A673 (cell line): ENCODE measurements around the gene NRL. TPM values are rescaled to one million over a fixed set of nuclear protein-coding genes. Genes with fewer than 3 reads are reported as not detected.
A peak's percentile ranks its signal among the peaks of the same experiment; 100 is the strongest.

Experiments used
- BruUV-seq: library from RNA; stranded (reverse); fragments of 400-500 nt; replicated peaks from 2 replicates; lab custom pipeline; 2021; lab: Mats Ljungman, UMichigan
- CTCF ChIA-PET: fragments of 300-600 bp; sonication (Branson Sonifier 250); formaldehyde crosslinking; loops from one replicate; lab custom pipeline; 2022; ENCODE audit warnings: antibody characterized with exemption; lab: Charles Lee
- POLR2A ChIA-PET: fragments of 300-600 bp; sonication (Branson Sonifier 250); formaldehyde crosslinking; loops from one replicate; lab custom pipeline; 2022; ENCODE audit warnings: antibody characterized with exemption; ENCODE audit not compliant: low non-redundant PET; lab: Charles Lee
- DNase-seq: peaks from one replicate; pipeline ENCODE4 v3.0.0-alpha.2; 2015; ENCODE audit warnings: low spot score
- H3K27ac ChIP-seq: fragments of 200-600 bp; sonication (generic); 2 replicates; pipeline ENCODE4 v1.5.1; 2016; ENCODE audit warnings: mixed run types, low read depth, mild to moderate bottlenecking, mixed read lengths, antibody characterized with exemption, low read length; ENCODE audit not compliant: poor library complexity, severe bottlenecking
- H3K27me3 ChIP-seq: fragments of 200-600 bp; sonication (generic); replicated peaks from 2 replicates; pipeline ENCODE4 v1.6.1; 2017; ENCODE audit warnings: mixed run types, low read depth, mild to moderate bottlenecking, mixed read lengths, antibody characterized with exemption, low read length; ENCODE audit not compliant: insufficient read depth, poor library complexity
- H3K36me3 ChIP-seq: fragments of 200-600 bp; sonication (generic); 2 replicates; pipeline ENCODE4 v1.6.1; 2016; ENCODE audit warnings: mixed run types, mild to moderate bottlenecking, mixed read lengths, antibody characterized with exemption, low read length; ENCODE audit not compliant: insufficient read depth, poor library complexity, severe bottlenecking
- H3K4me1 ChIP-seq: fragments of 200-600 bp; sonication (generic); 2 replicates; pipeline ENCODE4 v1.6.1; 2017; ENCODE audit warnings: mixed run types, mild to moderate bottlenecking, mixed read lengths, antibody characterized with exemption, low read length; ENCODE audit not compliant: insufficient read depth, poor library complexity, severe bottlenecking
- H3K4me3 ChIP-seq: fragments of 200-600 bp; sonication (generic); 2 replicates; pipeline ENCODE4 v1.5.1; 2016; ENCODE audit warnings: low read depth, mixed run types, mild to moderate bottlenecking, mixed read lengths, low read length; ENCODE audit not compliant: poor library complexity, severe bottlenecking
- H3K9me3 ChIP-seq: fragments of 200-600 bp; sonication (generic); 2 replicates; pipeline ENCODE4 v1.6.1; 2016; ENCODE audit warnings: mixed run types, low read depth, mild to moderate bottlenecking, mixed read lengths, antibody characterized with exemption, low read length; ENCODE audit not compliant: poor library complexity, severe bottlenecking
- EZH2 ChIP-seq: fragments of 200-600 bp; sonication (generic); IDR thresholded peaks from 2 replicates; pipeline ENCODE4 v1.6.1; 2017; ENCODE audit warnings: borderline replicate concordance, low read depth, mild to moderate bottlenecking, mixed read lengths, antibody characterized with exemption, low read length; ENCODE audit not compliant: poor library complexity, severe bottlenecking
- intact Hi-C: fragments of 100-400 bp; cut with micrococcal nuclease; formaldehyde crosslinking; loops from one replicate; pipeline ENCODE4 v1.10.0; 2022; ENCODE audit not compliant: unreplicated experiment
- total RNA-seq: library from RNA; stranded (reverse); gene quantifications from 2 replicates; pipeline ENCODE4 v1.2.3, GENCODE V29; 2021
- TF ChIP-seq, protein P1 (sequence below): fragments of 300-800, 200-600 bp; sonication (generic); conservative IDR thresholded peaks from 2 replicates; pipeline ENCODE4 v1.5.1; 2017; ENCODE audit warnings: low read depth, mild to moderate bottlenecking, antibody characterized with exemption, low read length, moderate library complexity, mixed read lengths

NRL gene
- total RNA-seq, 1 experiment from 2014 or later = 1.9 TPM

DNA sequence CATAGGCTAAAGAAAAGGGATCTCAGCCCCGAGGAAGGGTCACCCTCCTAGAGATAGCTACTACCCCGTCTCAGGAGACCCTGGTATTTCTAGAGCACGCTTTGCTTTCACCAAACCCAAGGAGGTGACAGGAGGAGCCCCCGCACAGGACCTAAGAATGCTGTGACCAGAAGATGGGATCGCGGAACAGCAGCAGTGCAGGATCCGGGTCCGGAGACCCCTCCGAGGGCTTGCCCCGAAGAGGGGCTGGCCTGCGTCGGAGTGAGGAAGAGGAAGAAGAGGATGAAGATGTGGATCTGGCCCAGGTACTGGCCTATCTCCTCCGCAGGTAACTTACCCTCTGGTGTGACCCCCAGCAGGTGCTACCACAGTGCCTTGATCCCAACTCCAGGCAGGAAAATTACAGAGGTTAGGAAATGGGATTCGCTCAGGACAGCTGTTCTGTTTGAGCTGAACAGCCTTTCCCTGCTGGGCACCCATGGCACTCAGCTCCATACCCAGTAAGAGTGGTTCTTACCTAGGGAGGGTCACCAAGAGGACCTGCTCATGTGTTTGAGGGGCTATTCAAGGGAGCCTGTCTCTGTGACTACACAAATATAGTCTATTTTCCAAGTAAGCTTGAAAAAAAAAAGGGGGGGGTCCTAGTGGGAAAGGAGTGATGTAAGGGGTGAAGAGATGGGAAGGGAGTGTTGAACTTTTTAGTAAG, 826 bp upstream of the NRL start:
- POLR2A ChIA-PET = interaction anchor here (0.6 to 2.0 kb wide), 4 partner anchors 15 to 31 kb away, joined by 3 to 13 read pairs (median 3); partner anchors contain the start of genes EMC9, PCK2 and PSME2
- no peaks in the 10 kb centered on the region for H3K27me3 ChIP-seq
- intact Hi-C loops = loop anchor here (2.0 kb wide), 1 partner anchor 25 kb away; the partner anchor contains the start of gene EMC9
- BruUV-seq = no TSS peak
- H3K4me3 ChIP-seq = peak overlapping the region; percentile 82
- H3K9me3 ChIP-seq = no peaks in the 10 kb centered on the region
- peaks cover 14% of the 10 kb centered on the region for H3K4me1 ChIP-seq
- CTCF ChIA-PET = interaction anchor here (1.2 kb wide), 1 partner anchor 57 kb away, joined by 3 read pairs; no protein-coding TSS in a partner anchor
- no peak for TF ChIP-seq EZH2
- TF ChIP-seq, protein P1, sequence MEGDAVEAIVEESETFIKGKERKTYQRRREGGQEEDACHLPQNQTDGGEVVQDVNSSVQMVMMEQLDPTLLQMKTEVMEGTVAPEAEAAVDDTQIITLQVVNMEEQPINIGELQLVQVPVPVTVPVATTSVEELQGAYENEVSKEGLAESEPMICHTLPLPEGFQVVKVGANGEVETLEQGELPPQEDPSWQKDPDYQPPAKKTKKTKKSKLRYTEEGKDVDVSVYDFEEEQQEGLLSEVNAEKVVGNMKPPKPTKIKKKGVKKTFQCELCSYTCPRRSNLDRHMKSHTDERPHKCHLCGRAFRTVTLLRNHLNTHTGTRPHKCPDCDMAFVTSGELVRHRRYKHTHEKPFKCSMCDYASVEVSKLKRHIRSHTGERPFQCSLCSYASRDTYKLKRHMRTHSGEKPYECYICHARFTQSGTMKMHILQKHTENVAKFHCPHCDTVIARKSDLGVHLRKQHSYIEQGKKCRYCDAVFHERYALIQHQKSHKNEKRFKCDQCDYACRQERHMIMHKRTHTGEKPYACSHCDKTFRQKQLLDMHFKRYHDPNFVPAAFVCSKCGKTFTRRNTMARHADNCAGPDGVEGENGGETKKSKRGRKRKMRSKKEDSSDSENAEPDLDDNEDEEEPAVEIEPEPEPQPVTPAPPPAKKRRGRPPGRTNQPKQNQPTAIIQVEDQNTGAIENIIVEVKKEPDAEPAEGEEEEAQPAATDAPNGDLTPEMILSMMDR = no peak
- no peak for DNase-seq
- peak overlapping the region; percentile 99 for H3K27ac ChIP-seq
- H3K36me3 ChIP-seq = peaks cover 26% of the 10 kb centered on the region

DNA sequence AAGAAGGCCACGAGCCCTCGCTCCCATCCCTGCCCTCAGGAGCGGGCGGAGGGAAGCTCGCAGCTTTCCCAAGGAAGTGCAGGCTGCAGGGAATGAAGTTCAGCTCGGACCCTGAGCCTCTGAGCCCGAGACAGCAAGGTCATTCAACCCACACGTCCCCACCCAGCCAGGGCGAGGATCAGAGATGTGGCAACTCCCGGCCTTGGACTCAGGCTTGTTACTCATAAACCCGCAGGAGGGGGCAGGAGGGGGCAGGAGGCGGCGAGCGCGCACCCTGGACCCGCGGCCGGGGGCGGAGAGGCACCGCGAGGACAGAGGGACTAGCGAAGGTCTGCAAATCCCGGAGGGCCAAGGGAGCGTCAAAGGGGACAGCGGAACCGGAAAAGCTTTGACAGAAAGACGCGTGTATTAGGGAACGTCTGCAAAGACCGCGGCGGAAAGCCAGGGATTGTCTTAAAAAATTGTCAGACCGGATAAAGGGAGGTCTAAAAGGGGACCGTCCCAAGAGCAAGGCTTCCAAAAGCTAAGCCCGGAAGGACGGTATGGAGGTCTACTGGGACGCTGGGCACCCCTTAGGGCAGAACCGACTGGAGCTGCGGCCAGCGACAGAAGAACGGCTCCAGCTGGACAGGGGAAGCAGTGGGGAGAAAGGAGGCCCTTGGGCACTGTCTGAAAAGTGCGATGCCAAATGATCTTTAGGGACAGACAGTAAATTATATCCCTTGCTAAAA, 783 bp downstream of the NRL start:
- Histone ChIP-seq H3K4me3 (peak overlapping the region; percentile 82), H3K36me3 (peaks cover 15% of the 10 kb centered on the region), H3K4me1 (peaks cover 14% of the 10 kb centered on the region), H3K27ac (peak overlapping the region; percentile 99), H3K9me3 (no peaks in the 10 kb centered on the region), H3K27me3 (no peaks in the 10 kb centered on the region)
- no peak for TF ChIP-seq EZH2
- TF ChIP-seq, protein P1 = no peak
- intact Hi-C loops = loop anchor here (2.0 kb wide), 1 partner anchor 27 kb away; the partner anchor contains the start of gene EMC9
- ChIA-PET POLR2A (interaction anchor here (0.5 to 2.0 kb wide), 5 partner anchors 8 to 158 kb away, joined by 3 to 13 read pairs (median 4); partner anchors contain the start of genes PCK2 and RABGGTA), CTCF (interaction anchor here (1.2 to 1.8 kb wide), 2 partner anchors 47 to 55 kb away, joined by 3 to 6 read pairs; partner anchors contain the start of gene IRF9)
- peak; percentile 92 for DNase-seq
- BruUV-seq = no TSS peak

DNA sequence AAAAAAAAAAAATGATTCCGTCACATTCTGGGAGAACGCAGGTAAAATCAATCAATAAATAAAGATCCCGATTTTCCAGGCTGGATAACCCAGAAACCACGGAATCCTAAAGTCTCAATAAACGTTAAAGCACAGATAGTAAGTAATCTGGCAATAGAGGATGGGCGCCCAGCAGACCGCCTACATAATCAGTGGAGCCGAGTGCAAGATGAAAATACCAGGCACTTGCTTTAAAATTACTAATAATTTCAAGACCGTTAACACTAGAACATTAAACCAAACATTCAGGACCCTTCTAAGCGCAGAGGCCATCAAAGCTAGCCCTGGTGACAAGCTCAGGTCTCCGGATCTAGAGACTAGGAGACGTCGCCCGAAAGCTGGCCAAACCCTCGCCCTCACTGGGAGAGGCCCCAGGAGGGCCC, 1.4 kb downstream of the NRL start:
- BruUV-seq = TSS peak; percentile 78
- peak overlapping the region; percentile 99 for H3K27ac ChIP-seq
- peaks cover 9% of the 10 kb centered on the region for H3K36me3 ChIP-seq
- ChIA-PET POLR2A (interaction anchor here (2.0 kb wide), 1 partner anchor 19 kb away, joined by 13 read pairs; the partner anchor contains the start of gene PCK2), CTCF (interaction anchor here (1.8 kb wide), 1 partner anchor 48 kb away, joined by 6 read pairs; the partner anchor contains the start of gene IRF9)
- intact Hi-C loops = no loop called here
- TF ChIP-seq, protein P1 = no peak
- no peak for TF ChIP-seq EZH2
- DNase-seq = no peak
- no peaks in the 10 kb centered on the region for H3K9me3 ChIP-seq
- no peaks in the 10 kb centered on the region for H3K27me3 ChIP-seq
- peaks cover 14% of the 10 kb centered on the region for H3K4me1 ChIP-seq
- H3K4me3 ChIP-seq = peak overlapping the region; percentile 82
